NT2/D1 (cell line): Measurements from ENCODE around the gene IDI2.

Experiments used
- SUZ12 ChIP-seq: IDR thresholded peaks from 2 replicates; pipeline ENCODE4 v1.6.1; 2011; ENCODE audit not compliant: insufficient read length, insufficient read depth; ENCODE audit errors: extremely low read depth
- YY1 ChIP-seq: IDR thresholded peaks from 2 replicates; pipeline ENCODE4 v1.6.1; 2011; ENCODE audit not compliant: insufficient read length, insufficient read depth
- ZNF274 ChIP-seq: IDR thresholded peaks from 2 replicates; pipeline ENCODE4 v1.6.1; 2011; ENCODE audit warnings: mild to moderate bottlenecking, low read depth, low read length

- TF ChIP-seq YY1 (no peak), ZNF274 (no peak), SUZ12 (no peak)
Measured at GRCh38 chr10:1010703-1011102, 15.0 kb downstream of the IDI2 start.
